K562 (cell line): ENCODE data around the gene KLHL29.

Experiments
- BHLHE40 ChIP-seq: IDR thresholded peaks from 2 replicates; pipeline ENCODE4 v1.6.1; 2011; ENCODE audit warnings: low read length, improper control_type of control experiment
- CHD2 ChIP-seq: IDR thresholded peaks from 2 replicates; pipeline ENCODE4 v1.6.1; 2011; ENCODE audit warnings: low read depth, low read length
- EP300 ChIP-seq: IDR thresholded peaks from 2 replicates; pipeline ENCODE4 v1.6.1; 2012; ENCODE audit warnings: low read length, improper control_type of control experiment
- HDGF ChIP-seq: fragments of 450-650 bp; IDR thresholded peaks from 2 replicates; pipeline ENCODE4 v1.6.1; 2016
- MAZ ChIP-seq, 2 experiments: fragments of 450-650 bp in 1 of 2; sonication (generic) in 1 of 2; formaldehyde crosslinking; IDR thresholded peaks in 1 of 2; conservative IDR thresholded peaks in 1 of 2; 2 replicates each; pipeline versions ENCODE4 v1.4.0 to v1.5.0; 2020; ENCODE audit warnings: mild to moderate bottlenecking in 1 of 2, missing genetic modification reagents in 1 of 2
- MYBL2 ChIP-seq, 2 experiments: fragments of 450-650 bp in 1 of 2; sonication (generic) in 1 of 2; formaldehyde crosslinking in 1 of 2; IDR thresholded peaks; 2 replicates each; pipeline versions ENCODE4 v1.6.1 to v1.8.1; 2017 to 2022; ENCODE audit warnings: borderline replicate concordance in 1 of 2, inconsistent platforms in 1 of 2, low read depth in 1 of 2, mild to moderate bottlenecking in 1 of 2, missing genetic modification reagents in 1 of 2, moderate library complexity in 1 of 2
- RAD21 ChIP-seq, 2 experiments: fragments of 250-450 bp in 1 of 2; fragments of 450-650 bp in 1 of 2; sonication (Bioruptor Pico) in 1 of 2; formaldehyde crosslinking in 1 of 2; IDR thresholded peaks in 1 of 2; conservative IDR thresholded peaks in 1 of 2; 2 replicates each; pipeline versions ENCODE4 v1.4.0 to v1.8.0; 2020 to 2022; ENCODE audit warnings: mild to moderate bottlenecking in 2 of 2, moderate library complexity in 1 of 2
- TBP ChIP-seq: optimal IDR thresholded peaks from 2 replicates; pipeline ENCODE3; 2011; ENCODE audit warnings: low read depth, low read length, improper control_type of control experiment
- ZNF274 ChIP-seq: IDR thresholded peaks from 2 replicates; pipeline ENCODE4 v1.6.1; 2011; ENCODE audit warnings: low read depth, mild to moderate bottlenecking, low read length, moderate library complexity, borderline replicate concordance
- ZNF384 ChIP-seq: IDR thresholded peaks from 2 replicates; pipeline ENCODE4 v1.6.1; 2012; ENCODE audit warnings: low read depth, low read length, improper control_type of control experiment
- TF ChIP-seq, protein P1 (sequence below): fragments of 250-450 bp; sonication (Bioruptor Pico); IDR thresholded peaks from 2 replicates; pipeline ENCODE4 v1.9.0; 2021; ENCODE audit warnings: mild to moderate bottlenecking, inconsistent platforms
- TF ChIP-seq, protein P2 (sequence below): sonication (generic); formaldehyde crosslinking; IDR thresholded peaks from 2 replicates; pipeline ENCODE4 v1.8.1; 2023; ENCODE audit warnings: missing genetic modification reagents, mild to moderate bottlenecking, borderline replicate concordance

DNA sequence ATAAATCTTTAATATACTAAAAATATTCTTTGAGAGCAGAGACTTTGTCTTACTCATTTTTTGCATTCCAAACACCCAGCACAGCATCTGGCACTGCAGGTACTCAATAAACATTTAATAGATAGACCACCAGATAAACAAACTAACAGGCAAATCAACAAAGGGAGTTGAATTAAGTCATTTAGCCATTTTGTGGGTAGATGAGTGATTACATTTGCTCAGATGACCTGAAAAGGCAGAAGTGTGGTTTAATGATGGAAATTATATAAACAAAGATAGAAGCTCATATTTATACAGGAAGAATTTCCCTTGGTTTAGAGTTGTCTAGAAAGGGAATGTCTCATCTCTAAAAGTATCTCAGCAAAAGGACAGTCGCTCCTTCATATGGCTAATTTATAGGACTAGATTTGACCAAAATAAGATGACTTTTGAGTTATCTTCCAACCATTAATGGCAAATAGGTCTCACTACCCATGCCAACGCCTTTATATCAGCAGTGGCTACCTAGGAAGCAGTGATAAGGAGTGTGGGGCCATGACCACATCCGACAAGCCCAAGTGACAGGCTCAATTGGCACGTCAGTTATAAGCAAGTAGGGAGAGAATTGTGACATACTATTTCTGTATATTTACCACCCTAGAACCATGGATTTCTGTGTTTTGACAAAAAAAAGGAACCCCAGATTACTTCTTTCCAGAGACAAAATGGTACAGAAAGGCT lies 368.5 kb downstream of the KLHL29 start:
- TF ChIP-seq MAZ (CRISPR knock-in tag; conservative IDR thresholded peaks at IDR 0.05 in 1 of 2, IDR thresholded peaks at IDR 0.05 in 1 of 2): no peak
- TF ChIP-seq HDGF: no peak
- TF ChIP-seq, protein P1, sequence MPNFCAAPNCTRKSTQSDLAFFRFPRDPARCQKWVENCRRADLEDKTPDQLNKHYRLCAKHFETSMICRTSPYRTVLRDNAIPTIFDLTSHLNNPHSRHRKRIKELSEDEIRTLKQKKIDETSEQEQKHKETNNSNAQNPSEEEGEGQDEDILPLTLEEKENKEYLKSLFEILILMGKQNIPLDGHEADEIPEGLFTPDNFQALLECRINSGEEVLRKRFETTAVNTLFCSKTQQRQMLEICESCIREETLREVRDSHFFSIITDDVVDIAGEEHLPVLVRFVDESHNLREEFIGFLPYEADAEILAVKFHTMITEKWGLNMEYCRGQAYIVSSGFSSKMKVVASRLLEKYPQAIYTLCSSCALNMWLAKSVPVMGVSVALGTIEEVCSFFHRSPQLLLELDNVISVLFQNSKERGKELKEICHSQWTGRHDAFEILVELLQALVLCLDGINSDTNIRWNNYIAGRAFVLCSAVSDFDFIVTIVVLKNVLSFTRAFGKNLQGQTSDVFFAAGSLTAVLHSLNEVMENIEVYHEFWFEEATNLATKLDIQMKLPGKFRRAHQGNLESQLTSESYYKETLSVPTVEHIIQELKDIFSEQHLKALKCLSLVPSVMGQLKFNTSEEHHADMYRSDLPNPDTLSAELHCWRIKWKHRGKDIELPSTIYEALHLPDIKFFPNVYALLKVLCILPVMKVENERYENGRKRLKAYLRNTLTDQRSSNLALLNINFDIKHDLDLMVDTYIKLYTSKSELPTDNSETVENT (CRISPR knock-in tag): no peak
- TF ChIP-seq ZNF274: no peak
- TF ChIP-seq CHD2: no peak
- TF ChIP-seq, protein P2, sequence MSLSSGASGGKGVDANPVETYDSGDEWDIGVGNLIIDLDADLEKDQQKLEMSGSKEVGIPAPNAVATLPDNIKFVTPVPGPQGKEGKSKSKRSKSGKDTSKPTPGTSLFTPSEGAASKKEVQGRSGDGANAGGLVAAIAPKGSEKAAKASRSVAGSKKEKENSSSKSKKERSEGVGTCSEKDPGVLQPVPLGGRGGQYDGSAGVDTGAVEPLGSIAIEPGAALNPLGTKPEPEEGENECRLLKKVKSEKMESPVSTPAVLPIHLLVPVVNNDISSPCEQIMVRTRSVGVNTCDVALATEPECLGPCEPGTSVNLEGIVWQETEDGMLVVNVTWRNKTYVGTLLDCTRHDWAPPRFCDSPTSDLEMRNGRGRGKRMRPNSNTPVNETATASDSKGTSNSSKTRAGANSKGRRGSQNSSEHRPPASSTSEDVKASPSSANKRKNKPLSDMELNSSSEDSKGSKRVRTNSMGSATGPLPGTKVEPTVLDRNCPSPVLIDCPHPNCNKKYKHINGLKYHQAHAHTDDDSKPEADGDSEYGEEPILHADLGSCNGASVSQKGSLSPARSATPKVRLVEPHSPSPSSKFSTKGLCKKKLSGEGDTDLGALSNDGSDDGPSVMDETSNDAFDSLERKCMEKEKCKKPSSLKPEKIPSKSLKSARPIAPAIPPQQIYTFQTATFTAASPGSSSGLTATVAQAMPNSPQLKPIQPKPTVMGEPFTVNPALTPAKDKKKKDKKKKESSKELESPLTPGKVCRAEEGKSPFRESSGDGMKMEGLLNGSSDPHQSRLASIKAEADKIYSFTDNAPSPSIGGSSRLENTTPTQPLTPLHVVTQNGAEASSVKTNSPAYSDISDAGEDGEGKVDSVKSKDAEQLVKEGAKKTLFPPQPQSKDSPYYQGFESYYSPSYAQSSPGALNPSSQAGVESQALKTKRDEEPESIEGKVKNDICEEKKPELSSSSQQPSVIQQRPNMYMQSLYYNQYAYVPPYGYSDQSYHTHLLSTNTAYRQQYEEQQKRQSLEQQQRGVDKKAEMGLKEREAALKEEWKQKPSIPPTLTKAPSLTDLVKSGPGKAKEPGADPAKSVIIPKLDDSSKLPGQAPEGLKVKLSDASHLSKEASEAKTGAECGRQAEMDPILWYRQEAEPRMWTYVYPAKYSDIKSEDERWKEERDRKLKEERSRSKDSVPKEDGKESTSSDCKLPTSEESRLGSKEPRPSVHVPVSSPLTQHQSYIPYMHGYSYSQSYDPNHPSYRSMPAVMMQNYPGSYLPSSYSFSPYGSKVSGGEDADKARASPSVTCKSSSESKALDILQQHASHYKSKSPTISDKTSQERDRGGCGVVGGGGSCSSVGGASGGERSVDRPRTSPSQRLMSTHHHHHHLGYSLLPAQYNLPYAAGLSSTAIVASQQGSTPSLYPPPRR (CRISPR knock-in tag): no peak
- TF ChIP-seq TBP: no peak
- no peak for TF ChIP-seq EP300
- no peak for TF ChIP-seq MYBL2 (IDR thresholded peaks at IDR 0.05; ENCODE audit: low read depth)
- no peak for TF ChIP-seq MYBL2 (CRISPR knock-in tag; IDR thresholded peaks at IDR 0.05; ENCODE audit: borderline replicate concordance)
- no peak for TF ChIP-seq ZNF384
- no peak for TF ChIP-seq BHLHE40
- no peak for TF ChIP-seq RAD21 (CRISPR knock-in tag; conservative IDR thresholded peaks at IDR 0.05 in 1 of 2, IDR thresholded peaks at IDR 0.05 in 1 of 2)
